RWPE2 (cell line): ENCODE data around the gene PIK3R3.
"Not testable (repeated sequence)": the region's sequence is repeated elsewhere in the genome, so short reads cannot be mapped to it uniquely, and the experiment has no call there.

Experiments used
- ATAC-seq: fragments of 200-7000 bp; cut with Tn5 transposase; 3 replicates; pipeline ENCODE4 v1.9.1; 2021; ENCODE audit warnings: low read depth
- DNase-seq: peaks from one replicate; pipeline ENCODE4 v3.0.0-alpha.2; 2020; ENCODE audit warnings: low spot score
- H3K27ac ChIP-seq: fragments of 450-650 bp; 2 replicates; pipeline ENCODE4 v1.5.1; 2017; ENCODE audit warnings: mild to moderate bottlenecking; ENCODE audit not compliant: poor library complexity, severe bottlenecking
- H3K27me3 ChIP-seq: fragments of 250-450 bp; sonication (Bioruptor Pico); 2 replicates; pipeline ENCODE4 v1.5.1; 2021; ENCODE audit warnings: mild to moderate bottlenecking, moderate library complexity; ENCODE audit not compliant: insufficient read depth, poor library complexity, severe bottlenecking
- H3K36me3 ChIP-seq: fragments of 250-450 bp; sonication (Bioruptor Pico); 2 replicates; pipeline ENCODE4 v1.5.1; 2020; ENCODE audit warnings: low read depth, mild to moderate bottlenecking, moderate library complexity
- H3K4me1 ChIP-seq: fragments of 250-450 bp; sonication (Bioruptor Pico); 2 replicates; pipeline ENCODE4 v1.5.1; 2021; ENCODE audit warnings: mild to moderate bottlenecking, moderate library complexity; ENCODE audit not compliant: insufficient read depth, poor library complexity, severe bottlenecking
- H3K4me3 ChIP-seq: fragments of 250-450 bp; sonication (Bioruptor Pico); 2 replicates; pipeline ENCODE4 v1.5.1; 2021; ENCODE audit warnings: mild to moderate bottlenecking, moderate library complexity; ENCODE audit not compliant: severe bottlenecking
- H3K9me3 ChIP-seq: fragments of 250-450 bp; sonication (Bioruptor Pico); 2 replicates; pipeline ENCODE4 v1.5.1; 2021; ENCODE audit warnings: mild to moderate bottlenecking, moderate library complexity; ENCODE audit not compliant: severe bottlenecking
- CTCF ChIP-seq: fragments of 450-650 bp; IDR thresholded peaks from one replicate; pipeline ENCODE4 v1.5.1; 2017; ENCODE audit warnings: mild to moderate bottlenecking, moderate library complexity; ENCODE audit not compliant: poor library complexity, severe bottlenecking

The PIK3R3 gene

GRCh38 chr1:46097149-46097472 lies 35.3 kb downstream of the PIK3R3 start:
- no peaks in the 10 kb centered on the region for H3K36me3 ChIP-seq
- H3K4me1 ChIP-seq = no peaks in the 10 kb centered on the region
- no peak for TF ChIP-seq CTCF
- peaks cover 2% of the 10 kb centered on the region for H3K9me3 ChIP-seq
- DNase-seq (no peak), ATAC-seq (no peak)
- H3K27ac ChIP-seq = no peak overlapping the region
- no peak overlapping the region for H3K4me3 ChIP-seq
- H3K27me3 ChIP-seq = no peaks in the 10 kb centered on the region

- no peak for TF ChIP-seq CTCF
- no peaks in the 10 kb centered on the region for H3K27me3 ChIP-seq
- ATAC-seq (no peak), DNase-seq (no peak)
- H3K4me3 ChIP-seq = no peak overlapping the region
- no peak overlapping the region for H3K27ac ChIP-seq
- no peaks in the 10 kb centered on the region for H3K36me3 ChIP-seq
- H3K9me3 ChIP-seq = peaks cover 2% of the 10 kb centered on the region
- no peaks in the 10 kb centered on the region for H3K4me1 ChIP-seq
These were observed 35.9 kb downstream of the PIK3R3 start for GRCh38 chr1:46096269-46097148.

- H3K27ac ChIP-seq, H3K4me1 ChIP-seq, H3K4me3 ChIP-seq, H3K36me3 ChIP-seq, H3K9me3 ChIP-seq, DNase-seq, H3K27me3 ChIP-seq, ATAC-seq: not testable (repeated sequence)
These were observed 37.3 kb downstream of the PIK3R3 start for GRCh38 chr1:46095110-46095509.

GRCh38 chr1:46094471-46095005 lies 37.9 kb downstream of the PIK3R3 start:
- ATAC-seq (no peak), DNase-seq (no peak)
- TF ChIP-seq CTCF = no peak
- H3K9me3 ChIP-seq = peaks cover 2% of the 10 kb centered on the region
- H3K4me1 ChIP-seq = no peaks in the 10 kb centered on the region
- H3K27ac ChIP-seq = no peak overlapping the region
- H3K4me3 ChIP-seq = no peak overlapping the region
- no peaks in the 10 kb centered on the region for H3K27me3 ChIP-seq
- no peaks in the 10 kb centered on the region for H3K36me3 ChIP-seq

GRCh38 chr1:46093832-46094231 lies 38.6 kb downstream of the PIK3R3 start:
- not testable (repeated sequence) for H3K36me3 ChIP-seq, H3K9me3 ChIP-seq, DNase-seq, H3K27ac ChIP-seq, H3K27me3 ChIP-seq, ATAC-seq, H3K4me1 ChIP-seq, H3K4me3 ChIP-seq

- Histone ChIP-seq H3K9me3 (no peaks in the 10 kb centered on the region), H3K36me3 (no peaks in the 10 kb centered on the region), H3K27me3 (no peaks in the 10 kb centered on the region), H3K27ac (no peak overlapping the region), H3K4me1 (peaks cover 33% of the 10 kb centered on the region), H3K4me3 (no peak overlapping the region)
- no peak for TF ChIP-seq CTCF
- DNase-seq (no peak), ATAC-seq (no peak)
These were observed 44.5 kb downstream of the PIK3R3 start for GRCh38 chr1:46087891-46088290.
